ENCODE data around the gene CREB5. TPM values are rescaled to one million over a fixed set of nuclear protein-coding genes. Genes with fewer than 3 reads are reported as not detected.
A peak's percentile ranks its signal among the peaks of the same experiment; 100 is the strongest.

CREB5 gene
- total RNA-seq, 2 donors from 2014 or later, result 0.53 to 2.6 TPM

- Histone ChIP-seq H3K4me3 (ENCODE audit: low read length) (no peak overlapping the region), H3K27me3 (ENCODE audit: control insufficient read depth, insufficient read depth, low read length, poor library complexity, severe bottlenecking) (no peaks in the 10 kb centered on the region), H3K9me3 (ENCODE audit: control insufficient read depth, low read length) (no peaks in the 10 kb centered on the region), H3K9ac (ENCODE audit: extremely low read depth, low read length, poor library complexity, severe bottlenecking) (no peak overlapping the region), H3K4me1 (ENCODE audit: control insufficient read depth, insufficient read depth, low read length) (no peaks in the 10 kb centered on the region), H3K36me3 (ENCODE audit: control insufficient read depth, insufficient read depth, low read length) (no peaks in the 10 kb centered on the region), H3K27ac (ENCODE audit: low read depth, low read length) (no peak overlapping the region)
- Mint-ChIP-seq H3K9me3 (no peaks in the 10 kb centered on the region), H3K36me3 (ENCODE audit: low read depth) (no peaks in the 10 kb centered on the region), H3K4me1 (no peaks in the 10 kb centered on the region), H3K4me3 (no peak overlapping the region), H3K27me3 (ENCODE audit: insufficient read depth) (no peaks in the 10 kb centered on the region), H3K27ac (peak overlapping the region; percentile 18)
- 86 to 88% methylated on average over 21 to 23 of the region's 23 CpGs for WGBS, 2 experiments (ENCODE audit: insufficient coverage in 1 of 2, insufficient read length in 1 of 2)
- DNase-seq, result peak; percentile 79
- peak; percentile 49 for TF ChIP-seq CTCF (conservative IDR thresholded peaks at IDR 0.05)
Measured at GRCh38 chr7:28808796-28809533, 396.6 kb downstream of the CREB5 start.

DNA sequence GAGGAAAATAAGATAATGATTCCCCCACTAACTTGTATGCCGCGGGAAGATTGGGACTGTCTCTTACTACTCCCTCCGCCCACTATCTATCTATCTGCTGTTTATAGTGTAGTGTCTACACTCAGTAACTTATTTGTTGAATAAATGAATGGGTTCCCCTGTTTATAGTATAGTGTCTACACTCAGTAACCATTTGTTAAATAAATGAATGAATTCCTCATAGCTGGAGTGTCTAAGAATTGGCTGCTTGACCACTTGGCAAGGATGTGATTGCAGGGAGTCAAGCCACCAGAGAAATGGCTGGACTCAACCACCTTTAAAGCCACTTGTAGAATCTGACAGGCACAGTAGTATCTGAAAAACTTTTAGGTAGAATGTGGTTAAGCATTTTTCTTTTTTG, 398.7 kb downstream of the CREB5 start:
- H3K27me3 Mint-ChIP-seq (ENCODE audit: insufficient read depth), result no peaks in the 10 kb centered on the region
- H3K4me3 Mint-ChIP-seq, result no peak overlapping the region
- no peak overlapping the region for H3K27ac Mint-ChIP-seq
- H3K27me3 ChIP-seq (ENCODE audit: control insufficient read depth, insufficient read depth, low read length, poor library complexity, severe bottlenecking), result no peaks in the 10 kb centered on the region
- no peaks in the 10 kb centered on the region for H3K36me3 ChIP-seq (ENCODE audit: control insufficient read depth, insufficient read depth, low read length)
- H3K4me1 ChIP-seq (ENCODE audit: control insufficient read depth, insufficient read depth, low read length), result no peaks in the 10 kb centered on the region
- no CpG with 5 or more reads among the region's 3 CpGs for WGBS, 2 experiments (ENCODE audit: insufficient coverage in 1 of 2, insufficient read length in 1 of 2)
- no peaks in the 10 kb centered on the region for H3K9me3 ChIP-seq (ENCODE audit: control insufficient read depth, low read length)
- no peak overlapping the region for H3K4me3 ChIP-seq (ENCODE audit: low read length)
- H3K9ac ChIP-seq (ENCODE audit: extremely low read depth, low read length, poor library complexity, severe bottlenecking), result no peak overlapping the region
- H3K4me1 Mint-ChIP-seq, result no peaks in the 10 kb centered on the region
- no peak overlapping the region for H3K27ac ChIP-seq (ENCODE audit: low read depth, low read length)
- H3K9me3 Mint-ChIP-seq, result no peaks in the 10 kb centered on the region
- H3K36me3 Mint-ChIP-seq (ENCODE audit: low read depth), result no peaks in the 10 kb centered on the region
- DNase-seq, result no peak
- no peak for TF ChIP-seq CTCF (conservative IDR thresholded peaks at IDR 0.05)

GRCh38 chr7:28811701-28812430, 399.5 kb downstream of the CREB5 start:
- Histone ChIP-seq H3K9ac (ENCODE audit: extremely low read depth, low read length, poor library complexity, severe bottlenecking) (no peak overlapping the region), H3K4me1 (ENCODE audit: control insufficient read depth, insufficient read depth, low read length) (no peaks in the 10 kb centered on the region), H3K36me3 (ENCODE audit: control insufficient read depth, insufficient read depth, low read length) (no peaks in the 10 kb centered on the region), H3K9me3 (ENCODE audit: control insufficient read depth, low read length) (no peaks in the 10 kb centered on the region), H3K27ac (ENCODE audit: low read depth, low read length) (no peak overlapping the region), H3K4me3 (ENCODE audit: low read length) (no peak overlapping the region), H3K27me3 (ENCODE audit: control insufficient read depth, insufficient read depth, low read length, poor library complexity, severe bottlenecking) (no peaks in the 10 kb centered on the region)
- H3K36me3 Mint-ChIP-seq (ENCODE audit: low read depth), result no peaks in the 10 kb centered on the region
- 96 to 100% methylated on average over 4 to 5 of the region's 5 CpGs for WGBS, 2 experiments (ENCODE audit: insufficient coverage in 1 of 2, insufficient read length in 1 of 2)
- H3K27ac Mint-ChIP-seq, result no peak overlapping the region
- no peaks in the 10 kb centered on the region for H3K27me3 Mint-ChIP-seq (ENCODE audit: insufficient read depth)
- H3K4me1 Mint-ChIP-seq, result no peaks in the 10 kb centered on the region
- no peaks in the 10 kb centered on the region for H3K9me3 Mint-ChIP-seq
- no peak overlapping the region for H3K4me3 Mint-ChIP-seq
- no peak for DNase-seq
- no peak for TF ChIP-seq CTCF (conservative IDR thresholded peaks at IDR 0.05)
